Naive thymus-derived CD4-positive, alpha-beta T cell (primary cell): Measurements from ENCODE around the gene CEMP1. TPM values are rescaled to one million over a fixed set of nuclear protein-coding genes. Genes with fewer than 3 reads are reported as not detected.
"Not testable (repeated sequence)": the region's sequence is repeated elsewhere in the genome, so short reads cannot be mapped to it uniquely, and the experiment has no call there.

Experiments
- ATAC-seq: fragments of 150-1000 bp; cut with Tn5 transposase; 2 replicates; pipeline ENCODE4 v1.10.0; 2021; ENCODE audit warnings: mild to moderate bottlenecking, moderate library complexity
- CTCF ChIA-PET: fragments of 350-600 bp; sonication (Branson Sonifier 250); formaldehyde crosslinking; loops from one replicate; lab custom pipeline; 2021; ENCODE audit warnings: antibody characterized with exemption; lab: Charles Lee
- POLR2A ChIA-PET: fragments of 350-600 bp; sonication (Branson Sonifier 250); formaldehyde crosslinking; loops from one replicate; lab custom pipeline; 2021; ENCODE audit warnings: antibody characterized with exemption, inconsistent platforms; lab: Charles Lee
- DNase-seq, 9 donors: peaks; one replicate each; pipeline versions ENCODE4 v3.0.0 to v3.0.0-alpha.2; 2020 to 2022; ENCODE audit warnings: mixed read lengths in 1 of 9
- H3K27ac ChIP-seq: one replicate; pipeline ENCODE4 v1.7.0; 2013; ENCODE audit warnings: mild to moderate bottlenecking, low read depth, low read length, moderate library complexity
- H3K27me3 ChIP-seq, 2 donors: one replicate each; pipeline ENCODE4 v1.7.0; 2013; ENCODE audit warnings: low read length in 2 of 2, mild to moderate bottlenecking in 2 of 2, moderate library complexity in 2 of 2; ENCODE audit not compliant: control insufficient read depth in 2 of 2, insufficient read depth in 2 of 2
- H3K36me3 ChIP-seq, 3 experiments: 1 replicate in 2 of 3; 2 replicates in 1 of 3; pipeline ENCODE4 v1.7.0; 2013; ENCODE audit warnings: low read length in 3 of 3, mild to moderate bottlenecking in 3 of 3, moderate library complexity in 1 of 3; ENCODE audit not compliant: insufficient read depth in 3 of 3, control insufficient read depth in 2 of 3
- H3K4me1 ChIP-seq, 2 donors: one replicate each; pipeline ENCODE4 v1.7.0; 2013; ENCODE audit warnings: low read length in 2 of 2, mild to moderate bottlenecking in 2 of 2, moderate library complexity in 1 of 2; ENCODE audit not compliant: control insufficient read depth in 2 of 2, insufficient read depth in 2 of 2
- H3K4me3 ChIP-seq: 2 replicates; pipeline ENCODE4 v1.7.0; 2013; ENCODE audit warnings: mild to moderate bottlenecking, low read length
- H3K9me3 ChIP-seq, 3 experiments: 1 replicate in 2 of 3; 2 replicates in 1 of 3; pipeline ENCODE4 v1.7.0; 2013; ENCODE audit warnings: low read length in 3 of 3; ENCODE audit not compliant: control insufficient read depth in 2 of 3
- H3K27ac Mint-ChIP-seq, 9 donors: one replicate each; pipeline ENCODE4 v1.8.0; 2020 to 2022; ENCODE audit warnings: mixed read lengths in 9 of 9, mild to moderate bottlenecking in 8 of 9, moderate library complexity in 5 of 9, inconsistent platforms in 2 of 9
- H3K27me3 Mint-ChIP-seq, 5 donors: one replicate each; pipeline ENCODE4 v1.8.0; 2021 to 2022; ENCODE audit warnings: mixed read lengths in 5 of 5, mild to moderate bottlenecking in 1 of 5
- H3K36me3 Mint-ChIP-seq, 5 donors: one replicate each; pipeline ENCODE4 v1.8.0; 2020 to 2022; ENCODE audit warnings: mixed read lengths in 5 of 5, mild to moderate bottlenecking in 3 of 5, inconsistent platforms in 1 of 5
- H3K4me1 Mint-ChIP-seq, 7 donors: one replicate each; pipeline ENCODE4 v1.8.0; 2020 to 2022; ENCODE audit warnings: mixed read lengths in 7 of 7, mild to moderate bottlenecking in 3 of 7, inconsistent platforms in 1 of 7
- H3K4me3 Mint-ChIP-seq, 10 donors: one replicate each; pipeline ENCODE4 v1.8.0; 2020 to 2022; ENCODE audit warnings: mild to moderate bottlenecking in 10 of 10, mixed read lengths in 10 of 10, moderate library complexity in 6 of 10, inconsistent platforms in 2 of 10
- H3K9me3 Mint-ChIP-seq, 11 donors: one replicate each; pipeline ENCODE4 v1.8.0; 2020 to 2022; ENCODE audit warnings: mixed read lengths in 11 of 11, mild to moderate bottlenecking in 4 of 11, inconsistent platforms in 1 of 11, moderate library complexity in 1 of 11
- intact Hi-C, 2 donors: fragments of 100-400 bp; cut with micrococcal nuclease; formaldehyde crosslinking; loops; one replicate each; pipeline ENCODE4 v1.15.1; 2023
- polyA plus RNA-seq, 2 donors: library from polyadenylated mRNA; unstranded; fragments of 300-500 nt; fragmentation: Illumina TruSeq; gene quantifications; one replicate each; pipeline ENCODE4 v1.2.3, GENCODE V29; 2021
- total RNA-seq, 6 experiments: library from RNA in 5 of 6; stranded (reverse) in 5 of 6; gene quantifications; 1 replicate in 5 of 6; 2 replicates in 1 of 6; pipeline ENCODE4 v1.2.3 and lab custom pipeline; 2021 to 2026

Gene CEMP1
- total and polyA plus RNA-seq, 7 experiments from 2014 or later, result 1.4 to 7.3 (median 3.3) TPM; not detected in 2

DNA sequence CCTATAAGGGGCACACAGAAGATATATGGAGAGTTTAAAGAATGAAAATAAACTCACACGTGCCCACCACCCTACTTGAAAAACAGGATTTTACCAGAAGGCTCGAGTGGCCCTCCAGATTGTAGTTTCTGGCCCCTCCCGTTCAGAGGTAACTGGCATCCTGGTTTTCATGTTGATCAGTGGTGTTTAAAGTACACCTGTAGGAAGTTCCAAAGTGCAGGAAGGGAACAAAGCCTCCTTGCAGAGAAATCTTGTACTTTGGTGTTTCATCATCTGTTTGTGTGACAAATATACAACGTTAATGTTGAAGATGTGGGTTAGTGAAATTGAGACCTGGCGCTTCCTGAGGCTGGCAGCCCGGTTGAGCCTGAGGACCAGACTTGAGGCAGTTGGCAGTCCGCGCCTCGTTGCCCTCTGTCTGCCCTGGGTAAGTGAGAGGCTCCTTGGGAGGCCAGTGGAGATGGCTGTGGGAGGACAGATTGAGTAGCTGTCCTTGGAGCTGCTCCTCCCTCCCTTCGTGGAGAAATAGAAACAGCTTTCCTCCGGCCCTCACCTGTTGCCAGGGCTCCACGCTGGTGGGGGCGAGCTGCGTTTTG lies 19.2 kb upstream of the CEMP1 start:
- POLR2A ChIA-PET, H3K27me3 ChIP-seq, H3K4me3 ChIP-seq, H3K36me3 ChIP-seq, DNase-seq, H3K9me3 ChIP-seq, H3K27ac Mint-ChIP-seq, H3K4me1 ChIP-seq, CTCF ChIA-PET, H3K27ac ChIP-seq, H3K27me3 Mint-ChIP-seq, intact Hi-C loops, H3K4me3 Mint-ChIP-seq, H3K36me3 Mint-ChIP-seq, H3K9me3 Mint-ChIP-seq, ATAC-seq: not testable (repeated sequence)
- H3K4me1 Mint-ChIP-seq, result peaks cover 0 to 11% (median 4%) of the 10 kb centered on the region in 7 donors

DNA sequence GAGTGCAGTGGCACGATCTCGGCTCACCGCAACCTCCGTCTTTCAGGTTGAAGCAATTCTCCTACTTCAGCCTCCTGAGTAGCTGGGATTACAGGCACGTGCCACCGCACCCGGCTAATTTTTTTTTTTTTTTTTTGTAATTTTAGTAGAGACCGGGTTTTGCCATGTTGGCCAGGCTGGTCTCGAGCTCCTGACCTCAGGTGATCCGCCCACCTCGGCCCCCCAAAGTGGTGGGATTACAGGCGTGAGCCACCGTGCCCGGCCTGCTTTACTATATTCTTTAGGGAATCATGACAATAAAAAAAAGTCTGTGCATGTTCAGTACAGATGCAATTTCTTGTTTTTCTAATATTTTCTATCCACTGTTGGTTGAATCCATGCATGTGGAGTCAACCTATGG lies 12.6 kb upstream of the CEMP1 start:
- H3K9me3 ChIP-seq, ATAC-seq, intact Hi-C loops, POLR2A ChIA-PET, H3K27me3 Mint-ChIP-seq, H3K27ac ChIP-seq, H3K4me1 ChIP-seq, H3K4me3 ChIP-seq, H3K4me3 Mint-ChIP-seq, H3K27ac Mint-ChIP-seq, H3K9me3 Mint-ChIP-seq, H3K36me3 Mint-ChIP-seq, H3K27me3 ChIP-seq, H3K36me3 ChIP-seq: not testable (repeated sequence)
- CTCF ChIA-PET, result interaction anchor here (0.6 kb wide), 1 partner anchor 29 kb away, joined by 3 read pairs; no protein-coding TSS in a partner anchor
- H3K4me1 Mint-ChIP-seq, result peaks cover 21 to 58% (median 32%) of the 10 kb centered on the region in 7 donors
- peak in 1 of 9 donors; percentile 3 for DNase-seq

DNA sequence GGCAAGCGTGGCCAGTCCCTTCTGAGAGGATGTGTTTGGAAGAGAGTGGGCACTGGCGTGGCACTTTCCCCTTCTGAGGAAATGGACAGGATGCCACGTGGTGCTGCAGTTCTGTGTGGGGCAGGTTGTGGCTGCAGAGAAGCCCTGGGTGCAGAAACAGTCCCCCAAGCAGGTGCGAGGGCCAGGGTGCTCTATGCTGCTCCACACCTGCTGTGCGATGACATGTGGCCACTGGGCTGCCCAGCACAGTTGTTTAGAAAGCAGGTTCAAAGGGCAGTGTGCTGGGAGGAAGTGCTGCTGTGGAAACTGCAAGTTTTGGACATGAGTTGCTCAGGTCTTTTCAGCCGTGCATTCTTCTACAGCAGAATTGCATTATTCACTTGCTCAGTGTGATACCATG lies 10.2 kb upstream of the CEMP1 start:
- Mint-ChIP-seq H3K4me1 (peaks cover 31 to 65% (median 39%) of the 10 kb centered on the region in 7 donors), H3K4me3 (peak overlapping the region in 7 of 10 donors; percentile 21 to 86 (median 50))
- ATAC-seq, result not testable (repeated sequence)

DNA sequence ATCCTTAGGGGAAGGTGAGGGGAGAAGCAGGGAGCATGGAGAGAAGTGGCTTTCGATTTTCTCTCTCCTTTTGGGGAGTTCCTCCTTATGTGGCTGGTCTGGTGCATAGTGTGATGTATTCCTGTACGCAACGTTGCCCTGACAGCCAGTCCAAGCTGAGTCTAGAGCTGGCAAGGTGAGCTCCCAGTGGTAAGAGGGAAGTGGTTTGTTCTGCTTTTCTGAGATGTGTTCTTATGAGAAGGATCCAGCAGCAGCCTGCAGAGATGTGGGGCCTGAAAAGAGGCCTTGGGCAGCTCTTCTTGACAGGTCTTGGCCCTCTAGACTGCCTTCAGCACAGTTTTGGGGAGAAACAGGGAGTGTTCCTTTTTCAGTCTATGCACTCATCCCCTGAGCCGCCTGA lies 9.7 kb upstream of the CEMP1 start:
- H3K9me3 ChIP-seq, POLR2A ChIA-PET, H3K9me3 Mint-ChIP-seq, H3K27me3 ChIP-seq, H3K27me3 Mint-ChIP-seq, intact Hi-C loops, ATAC-seq, H3K36me3 Mint-ChIP-seq, CTCF ChIA-PET, H3K27ac ChIP-seq, H3K4me3 ChIP-seq, H3K36me3 ChIP-seq: not testable (repeated sequence)
- Mint-ChIP-seq H3K4me1 (peaks cover 32 to 60% (median 39%) of the 10 kb centered on the region in 7 donors), H3K4me3 (peak overlapping the region in 9 of 10 donors; percentile 1 to 86 (median 50)), H3K27ac (peak overlapping the region in 7 of 9 donors; percentile 17 to 69 (median 51))
- H3K4me1 ChIP-seq, result peaks cover 0 to 14% of the 10 kb centered on the region in 2 donors
- DNase-seq, result peak in 1 of 9 donors; percentile 5

More for the DNA sequence above, 10.2 kb upstream of the CEMP1 start:
- H3K9me3 ChIP-seq, POLR2A ChIA-PET, H3K36me3 ChIP-seq, H3K9me3 Mint-ChIP-seq, CTCF ChIA-PET, H3K36me3 Mint-ChIP-seq, H3K27me3 ChIP-seq, H3K27me3 Mint-ChIP-seq, H3K4me3 ChIP-seq, H3K27ac ChIP-seq, intact Hi-C loops: not testable (repeated sequence)
- H3K27ac Mint-ChIP-seq, result peak overlapping the region in 4 of 9 donors; percentile 17 to 53 (median 50)
- H3K4me1 ChIP-seq, result peaks cover 0 to 14% of the 10 kb centered on the region in 2 donors
- peak in 1 of 9 donors; percentile 3 for DNase-seq

DNA sequence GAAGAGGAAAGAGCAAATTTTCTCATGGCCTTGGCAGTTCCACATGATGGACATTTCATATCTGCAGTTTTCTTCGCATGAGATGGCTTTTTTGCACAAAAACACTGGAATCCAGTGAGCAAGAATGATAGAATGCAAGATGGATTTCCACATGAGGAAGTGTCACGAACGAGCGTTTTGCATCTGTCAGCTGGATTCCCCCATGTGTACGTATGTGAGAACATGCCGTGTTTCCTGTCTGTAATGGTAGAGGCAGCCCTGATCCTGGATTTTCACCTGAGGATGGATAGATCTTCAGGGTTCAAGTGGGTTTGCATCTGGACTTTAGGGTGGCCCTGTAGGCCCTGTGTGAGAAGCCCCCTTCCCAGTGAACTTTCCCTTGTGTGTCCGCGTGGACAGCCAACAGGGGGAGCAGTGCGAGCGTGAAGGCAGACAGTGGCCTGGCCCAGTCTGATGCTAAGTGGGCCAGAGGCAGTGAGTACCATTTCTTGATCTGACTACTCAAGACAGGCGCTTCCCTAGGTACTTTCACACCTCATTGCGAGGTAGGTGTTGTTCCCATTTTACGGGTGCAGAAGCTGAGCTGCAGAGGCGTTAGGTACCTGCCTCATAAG lies 8.7 kb upstream of the CEMP1 start:
- peaks cover 0 to 14% of the 10 kb centered on the region in 2 donors for H3K4me1 ChIP-seq
- peak in 1 of 9 donors; percentile 28 for DNase-seq
- H3K27ac ChIP-seq, H3K9me3 ChIP-seq, H3K27me3 ChIP-seq, H3K9me3 Mint-ChIP-seq, H3K36me3 ChIP-seq, H3K27me3 Mint-ChIP-seq, H3K4me3 ChIP-seq, ATAC-seq, H3K36me3 Mint-ChIP-seq, POLR2A ChIA-PET, CTCF ChIA-PET: not testable (repeated sequence)
- intact Hi-C loops, result loop anchor here in 1 of 2 donors (5.0 to 10.0 kb wide), 4 partner anchors 132 to 745 kb away; partner anchors contain the start of genes HCFC1R1, THOC6, TNFRSF12A and ZNF263
- peak overlapping the region in 4 of 9 donors; percentile 2 to 75 (median 28) for H3K27ac Mint-ChIP-seq
- H3K4me1 Mint-ChIP-seq, result peaks cover 26 to 52% (median 39%) of the 10 kb centered on the region in 7 donors
- peak overlapping the region; percentile 17 to 94 (median 85) for H3K4me3 Mint-ChIP-seq

DNA sequence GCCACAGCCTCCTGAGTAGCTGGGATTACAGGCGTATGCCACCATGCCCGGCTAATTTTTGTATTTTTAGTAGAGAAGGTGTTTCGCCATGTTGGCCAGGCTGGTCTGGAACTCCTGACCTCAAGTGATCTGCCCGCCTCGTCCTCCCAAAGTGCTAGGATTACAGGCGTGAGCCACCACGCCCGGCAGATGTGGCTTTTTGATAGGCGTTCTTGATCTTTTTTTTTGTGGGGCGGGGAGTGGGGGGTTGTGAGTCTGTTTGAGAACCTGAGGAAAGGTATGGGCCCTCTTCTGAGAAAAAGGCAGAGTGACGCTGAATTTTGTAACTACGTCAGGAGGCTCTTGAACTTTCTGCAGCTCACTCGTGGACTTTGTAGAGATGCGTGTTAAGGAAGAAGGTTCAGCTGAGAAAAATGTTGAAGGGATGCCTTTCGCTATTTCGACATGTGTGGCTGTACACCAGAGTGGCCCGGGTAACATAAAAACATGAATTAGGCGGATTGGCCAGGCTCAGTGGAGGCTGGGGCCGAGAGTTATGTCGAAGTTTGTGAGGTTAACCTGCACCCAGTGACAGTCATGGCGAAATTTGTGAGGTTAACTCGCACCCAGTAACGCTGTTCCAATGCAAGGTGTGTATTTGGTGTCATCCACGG lies 8.1 kb upstream of the CEMP1 start:
- Mint-ChIP-seq H3K27ac (peak overlapping the region in 6 of 9 donors; percentile 21 to 84 (median 69)), H3K4me3 (peak overlapping the region; percentile 74 to 94 (median 86)), H3K4me1 (peaks cover 26 to 48% (median 40%) of the 10 kb centered on the region in 7 donors)
- intact Hi-C loops, result loop anchor here in 1 of 2 donors (5.0 to 10.0 kb wide), 4 partner anchors 133 to 745 kb away; partner anchors contain the start of genes HCFC1R1, THOC6, TNFRSF12A and ZNF263
- CTCF ChIA-PET, H3K36me3 Mint-ChIP-seq, H3K36me3 ChIP-seq, H3K27ac ChIP-seq, H3K9me3 ChIP-seq, H3K27me3 ChIP-seq, H3K9me3 Mint-ChIP-seq, ATAC-seq, H3K27me3 Mint-ChIP-seq, H3K4me3 ChIP-seq: not testable (repeated sequence)
- peaks cover 0 to 14% of the 10 kb centered on the region in 2 donors for H3K4me1 ChIP-seq
- POLR2A ChIA-PET, result interaction anchor here (3.6 to 5.0 kb wide), 2 partner anchors 19 to 25 kb away, joined by 33 read pairs; partner anchors contain the start of genes AMDHD2 and ATP6V0C
- peak in 1 of 9 donors; percentile 8 for DNase-seq
